Measurements from ENCODE around the gene PTPRF.

DNA sequence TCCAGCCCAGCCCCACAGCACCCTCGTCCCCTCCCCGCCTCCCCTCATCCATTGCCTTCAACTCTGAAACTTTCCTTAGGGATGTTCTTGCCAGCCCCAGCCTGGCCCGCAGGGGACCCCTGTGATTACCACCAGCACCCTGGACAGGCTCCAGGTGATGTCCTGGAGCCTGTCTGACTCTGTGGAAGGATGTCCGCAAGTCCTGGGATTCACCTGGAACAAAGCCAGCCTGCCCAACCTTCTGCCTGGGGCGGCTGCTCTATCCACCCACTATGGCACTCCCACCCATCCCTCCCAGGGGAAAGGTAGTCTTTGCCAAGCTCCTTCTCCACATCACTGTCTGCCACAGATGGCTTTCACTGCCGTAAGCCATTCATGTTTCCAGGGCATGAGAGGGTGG is 24.4 kb upstream of the PTPRF start:
- TF ChIP-seq TAF1 (IDR thresholded peaks at IDR 0.05; ENCODE audit: borderline replicate concordance, insufficient read depth, low read length) (no peak), SIN3A (IDR thresholded peaks at IDR 0.05; ENCODE audit: borderline replicate concordance, insufficient read depth, low read length) (no peak), FOXP2 (optimal IDR thresholded peaks at IDR 0.05; ENCODE audit: borderline replicate concordance, extremely low read depth, extremely low read length, insufficient read depth) (no peak)

Data from PFSK-1 (cell line).